HepG2 (cell line): ENCODE data around the gene RAB40C. TPM values are rescaled to one million over a fixed set of nuclear protein-coding genes. Genes with fewer than 3 reads are reported as not detected.

Experiments
- CSRNP1 ChIP-seq: sonication (generic); formaldehyde crosslinking; IDR thresholded peaks from 2 replicates; pipeline ENCODE4 v1.8.1; 2023; ENCODE audit warnings: mild to moderate bottlenecking, missing genetic modification reagents
- ERF ChIP-seq: IDR thresholded peaks from 2 replicates; pipeline ENCODE4 v1.6.1; 2018; ENCODE audit warnings: missing biosample characterization, missing genetic modification reagents
- MIXL1 ChIP-seq: IDR thresholded peaks from 2 replicates; pipeline ENCODE4 v1.6.1; 2016
- MTA1 ChIP-seq: sonication (generic); formaldehyde crosslinking; IDR thresholded peaks from 2 replicates; pipeline ENCODE4 v1.4.0; 2020; ENCODE audit warnings: missing genetic modification reagents, mild to moderate bottlenecking, borderline replicate concordance
- MYPOP ChIP-seq: sonication (generic); formaldehyde crosslinking; IDR thresholded peaks from 2 replicates; pipeline ENCODE4 v1.8.1; 2023; ENCODE audit warnings: mild to moderate bottlenecking, moderate library complexity, missing genetic modification reagents
- NFE2 ChIP-seq: sonication (generic); formaldehyde crosslinking; IDR thresholded peaks from 2 replicates; pipeline ENCODE4 v1.4.0; 2020; ENCODE audit warnings: missing genetic modification reagents
- NFE2L2 ChIP-seq: fragments of 150-350 bp; IDR thresholded peaks from 2 replicates; pipeline ENCODE4 v1.6.1; 2014; ENCODE audit warnings: low read length
- NFKB2 ChIP-seq: sonication (generic); formaldehyde crosslinking; IDR thresholded peaks from 2 replicates; pipeline ENCODE4 v1.4.0; 2020; ENCODE audit warnings: missing genetic modification reagents, borderline replicate concordance
- NFRKB ChIP-seq: fragments of 450-650 bp; IDR thresholded peaks from 2 replicates; pipeline ENCODE4 v1.6.1; 2017
- RAD51 ChIP-seq: fragments of 450-650 bp; IDR thresholded peaks from 2 replicates; pipeline ENCODE4 v1.6.1; 2016; ENCODE audit warnings: borderline replicate concordance
- RARA ChIP-seq: IDR thresholded peaks from 2 replicates; pipeline ENCODE4 v1.6.1; 2016; ENCODE audit warnings: missing genetic modification reagents, missing compliant biosample characterization
- SMAD3 ChIP-seq: sonication (generic); formaldehyde crosslinking; IDR thresholded peaks from 2 replicates; pipeline ENCODE4 v1.4.0; 2020; ENCODE audit warnings: missing genetic modification reagents
- ZBTB38 ChIP-seq: sonication (generic); formaldehyde crosslinking; IDR thresholded peaks from 2 replicates; pipeline ENCODE4 v1.5.1; 2020; ENCODE audit warnings: mild to moderate bottlenecking, missing genetic modification reagents
- ZBTB46 ChIP-seq: sonication (generic); formaldehyde crosslinking; IDR thresholded peaks from 2 replicates; pipeline ENCODE4 v1.4.0; 2020; ENCODE audit warnings: mild to moderate bottlenecking, missing genetic modification reagents, borderline replicate concordance
- ZFX ChIP-seq: sonication (generic); formaldehyde crosslinking; IDR thresholded peaks from 2 replicates; pipeline ENCODE4 v1.4.0; 2020; ENCODE audit warnings: mild to moderate bottlenecking, low read depth, missing genetic modification reagents, moderate library complexity
- ZFY ChIP-seq: sonication (generic); formaldehyde crosslinking; IDR thresholded peaks from 2 replicates; pipeline ENCODE4 v1.4.0; 2020; ENCODE audit warnings: missing genetic modification reagents
- ZMYM3 ChIP-seq: sonication (generic); formaldehyde crosslinking; IDR thresholded peaks from 2 replicates; pipeline ENCODE4 v1.5.1; 2020; ENCODE audit warnings: mild to moderate bottlenecking, missing genetic modification reagents
- ZNF260 ChIP-seq: sonication (generic); formaldehyde crosslinking; IDR thresholded peaks from 2 replicates; pipeline ENCODE4 v1.4.0; 2020; ENCODE audit warnings: missing genetic modification reagents, low read depth, mild to moderate bottlenecking, borderline replicate concordance
- ZNF276 ChIP-seq: sonication (generic); formaldehyde crosslinking; IDR thresholded peaks from 2 replicates; pipeline ENCODE4 v1.4.0; 2020; ENCODE audit warnings: mild to moderate bottlenecking, low read depth, missing genetic modification reagents
- polyA plus RNA-seq, 8 experiments: library from polyadenylated mRNA; depleted of rRNA in 3 of 8; stranded (reverse) in 7 of 8; unstranded in 1 of 8; fragments of >200 nt; fragmentation: Illumina TruSeq in 4 of 8; extraction: Trizol in 4 of 8; gene quantifications; 2 replicates each; pipeline versions ENCODE4 v1.2.1 to v1.2.3, GENCODE V29; 2011 to 2016; ENCODE audit warnings: low read depth in 4 of 8, missing spikeins in 1 of 8, mixed read lengths in 1 of 8; ENCODE audit not compliant: insufficient read depth in 1 of 8
- total RNA-seq, 5 experiments: library from RNA; depleted of rRNA; stranded (reverse); fragments of >200 nt; fragmentation: Illumina TruSeq; extraction: Trizol; gene quantifications; 2 replicates each; pipeline ENCODE4 v1.2.3, GENCODE V29; 2016; ENCODE audit warnings: low read depth in 1 of 5
- TF ChIP-seq, protein P1 (sequence below): sonication (generic); formaldehyde crosslinking; IDR thresholded peaks from 2 replicates; pipeline ENCODE4 v1.5.1; 2020; ENCODE audit warnings: missing genetic modification reagents, mild to moderate bottlenecking, borderline replicate concordance
- TF ChIP-seq, protein P2 (sequence below): sonication (generic); formaldehyde crosslinking; IDR thresholded peaks from 2 replicates; pipeline ENCODE4 v1.5.0; 2020; ENCODE audit warnings: missing genetic modification reagents

Gene RAB40C
- total and polyA plus RNA-seq, 2 of the 13 experiments (the other 11 are each of a cell fraction or from before 2014, with no cell fraction given): 7.7 to 11.5 TPM

DNA sequence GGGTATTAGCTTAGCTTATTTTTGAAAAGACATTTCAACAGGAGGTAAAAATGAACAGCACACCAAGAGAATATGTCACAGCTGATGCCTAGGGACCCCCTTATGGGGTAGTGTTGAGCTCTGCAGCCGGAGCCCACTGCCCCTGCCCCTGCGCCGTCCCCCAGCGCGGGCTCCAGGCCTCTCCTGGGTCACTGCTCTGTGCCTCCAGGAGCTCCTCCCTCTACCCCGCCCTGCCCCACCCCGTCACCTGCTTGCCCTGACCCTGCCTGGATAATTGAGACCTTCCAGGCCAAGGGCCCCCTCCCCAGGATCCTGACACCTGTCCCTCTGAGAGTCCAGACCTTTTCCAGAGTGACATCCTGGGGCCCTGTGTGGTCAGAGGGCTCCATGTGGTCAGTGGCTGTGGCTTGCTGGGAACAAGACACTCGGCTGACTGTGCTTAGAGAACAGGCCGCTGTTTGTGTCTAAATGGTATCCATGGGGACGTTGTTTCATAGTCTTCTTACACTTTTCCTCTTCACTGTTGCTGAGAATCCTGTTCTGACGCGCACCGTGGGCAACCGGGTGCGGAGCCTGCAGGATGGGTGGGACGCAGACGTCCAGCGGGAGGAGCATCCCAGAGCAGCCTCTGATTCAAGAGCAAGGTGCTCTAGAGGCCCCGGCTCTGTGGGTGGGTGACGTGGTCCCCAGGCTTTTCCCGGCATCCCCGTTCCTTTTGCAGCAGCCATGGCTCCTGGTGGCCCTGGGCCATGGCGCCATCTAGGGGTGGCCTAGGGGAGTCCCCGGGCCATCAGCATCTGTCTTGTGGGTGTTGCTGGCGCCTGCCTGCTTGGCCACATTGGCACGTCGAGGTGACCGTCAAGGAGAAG lies 20.9 kb downstream of the RAB40C start (continued):
- TF ChIP-seq CSRNP1 (CRISPR knock-in tag) (0 out of 2 replicates have a peak, but pooled peaks have one; percentile 43), ZNF276 (no peak), MYPOP (no peak), NFE2L2 (no peak), NFRKB (no peak), MTA1 (CRISPR knock-in tag) (no peak), RARA (no peak), RAD51 (no peak), ERF (CRISPR knock-in tag) (peak; percentile 50; the same call in 1 of the 2 replicates), ZFY (CRISPR knock-in tag) (no peak), NFKB2 (CRISPR knock-in tag) (no peak), SMAD3 (CRISPR knock-in tag) (0 out of 2 replicates have a peak, but pooled peaks have one; percentile 48), ZBTB46 (no peak), ZMYM3 (CRISPR knock-in tag) (no peak), ZNF260 (CRISPR knock-in tag) (no peak), MIXL1 (CRISPR knock-in tag) (no peak), ZBTB38 (CRISPR knock-in tag) (peak; percentile 69), NFE2 (CRISPR knock-in tag) (no peak), ZFX (CRISPR knock-in tag) (peak; percentile 39; the same call in 1 of the 2 replicates)
- TF ChIP-seq, protein P1, sequence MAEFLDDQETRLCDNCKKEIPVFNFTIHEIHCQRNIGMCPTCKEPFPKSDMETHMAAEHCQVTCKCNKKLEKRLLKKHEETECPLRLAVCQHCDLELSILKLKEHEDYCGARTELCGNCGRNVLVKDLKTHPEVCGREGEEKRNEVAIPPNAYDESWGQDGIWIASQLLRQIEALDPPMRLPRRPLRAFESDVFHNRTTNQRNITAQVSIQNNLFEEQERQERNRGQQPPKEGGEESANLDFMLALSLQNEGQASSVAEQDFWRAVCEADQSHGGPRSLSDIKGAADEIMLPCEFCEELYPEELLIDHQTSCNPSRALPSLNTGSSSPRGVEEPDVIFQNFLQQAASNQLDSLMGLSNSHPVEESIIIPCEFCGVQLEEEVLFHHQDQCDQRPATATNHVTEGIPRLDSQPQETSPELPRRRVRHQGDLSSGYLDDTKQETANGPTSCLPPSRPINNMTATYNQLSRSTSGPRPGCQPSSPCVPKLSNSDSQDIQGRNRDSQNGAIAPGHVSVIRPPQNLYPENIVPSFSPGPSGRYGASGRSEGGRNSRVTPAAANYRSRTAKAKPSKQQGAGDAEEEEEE (CRISPR knock-in tag): no peak
- TF ChIP-seq, protein P2, sequence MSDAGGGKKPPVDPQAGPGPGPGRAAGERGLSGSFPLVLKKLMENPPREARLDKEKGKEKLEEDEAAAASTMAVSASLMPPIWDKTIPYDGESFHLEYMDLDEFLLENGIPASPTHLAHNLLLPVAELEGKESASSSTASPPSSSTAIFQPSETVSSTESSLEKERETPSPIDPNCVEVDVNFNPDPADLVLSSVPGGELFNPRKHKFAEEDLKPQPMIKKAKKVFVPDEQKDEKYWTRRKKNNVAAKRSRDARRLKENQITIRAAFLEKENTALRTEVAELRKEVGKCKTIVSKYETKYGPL (CRISPR knock-in tag): no peak
